Ishikawa (cell line): ENCODE data around the gene SLX4.

Source experiments
- CREB1 ChIP-seq: IDR thresholded peaks from 2 replicates; pipeline ENCODE4 v1.6.1; 2012; ENCODE audit warnings: low read depth
- MAX ChIP-seq: IDR thresholded peaks from 2 replicates; pipeline ENCODE4 v1.6.1; 2012
- TAF1 ChIP-seq: IDR thresholded peaks from 2 replicates; pipeline ENCODE4 v1.6.1; 2012; ENCODE audit warnings: low read depth, mild to moderate bottlenecking
- TEAD4 ChIP-seq: IDR thresholded peaks from 2 replicates; pipeline ENCODE4 v1.6.1; 2012
- YY1 ChIP-seq: IDR thresholded peaks from 2 replicates; pipeline ENCODE4 v1.6.1; 2012; ENCODE audit warnings: low read depth
- TF ChIP-seq, protein P1 (sequence below): IDR thresholded peaks from 2 replicates; pipeline ENCODE4 v1.6.1; 2012

DNA sequence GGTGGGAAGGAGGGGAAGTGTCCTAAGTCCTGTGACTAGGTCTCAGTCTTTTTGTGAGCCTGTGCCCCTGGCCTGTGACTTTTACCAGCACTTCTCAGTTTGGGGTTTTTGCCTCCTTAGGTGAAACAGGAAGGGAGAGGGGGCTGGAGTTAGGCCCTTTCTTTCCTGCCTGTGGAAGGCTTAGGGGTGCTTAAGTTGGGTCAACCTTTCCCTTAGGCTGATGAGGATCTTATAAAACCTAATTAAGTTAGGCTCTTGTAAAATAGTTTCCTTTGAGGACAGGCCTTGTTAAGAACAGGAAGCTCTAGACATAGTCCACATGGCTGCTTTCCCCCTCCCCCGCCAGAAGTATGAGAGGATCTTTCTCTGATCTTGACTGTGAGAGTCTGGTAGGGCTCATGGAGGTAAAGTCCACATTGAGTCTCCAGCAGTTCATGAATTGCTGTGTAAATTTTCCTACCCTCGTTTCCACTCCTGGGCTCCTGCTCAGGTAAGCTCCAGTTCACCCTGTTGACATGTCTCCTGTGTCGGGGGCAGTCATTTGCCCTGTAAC is 26.0 kb upstream of the SLX4 start:
- TF ChIP-seq TEAD4 (no peak), CREB1 (no peak), TAF1 (no peak), YY1 (no peak), MAX (no peak)
- TF ChIP-seq, protein P1, sequence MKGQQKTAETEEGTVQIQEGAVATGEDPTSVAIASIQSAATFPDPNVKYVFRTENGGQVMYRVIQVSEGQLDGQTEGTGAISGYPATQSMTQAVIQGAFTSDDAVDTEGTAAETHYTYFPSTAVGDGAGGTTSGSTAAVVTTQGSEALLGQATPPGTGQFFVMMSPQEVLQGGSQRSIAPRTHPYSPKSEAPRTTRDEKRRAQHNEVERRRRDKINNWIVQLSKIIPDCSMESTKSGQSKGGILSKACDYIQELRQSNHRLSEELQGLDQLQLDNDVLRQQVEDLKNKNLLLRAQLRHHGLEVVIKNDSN, result no peak
